Hepatocyte (in vitro differentiated cells): ENCODE measurements around the gene SLC7A10.

Experiments used
- EZH2phosphoT487 ChIP-seq: fragments of 200-600 bp; sonication (generic); IDR thresholded peaks from one replicate; pipeline ENCODE4 v1.6.1; 2018; ENCODE audit warnings: antibody characterized with exemption, mild to moderate bottlenecking, low read depth, moderate library complexity; ENCODE audit not compliant: unreplicated experiment, severe bottlenecking
- TF ChIP-seq, protein P1 (sequence below): fragments of 200-600 bp; sonication (generic); IDR thresholded peaks from 2 replicates; pipeline ENCODE4 v1.5.1; 2016; ENCODE audit warnings: antibody characterized with exemption, mild to moderate bottlenecking; ENCODE audit not compliant: poor library complexity

DNA sequence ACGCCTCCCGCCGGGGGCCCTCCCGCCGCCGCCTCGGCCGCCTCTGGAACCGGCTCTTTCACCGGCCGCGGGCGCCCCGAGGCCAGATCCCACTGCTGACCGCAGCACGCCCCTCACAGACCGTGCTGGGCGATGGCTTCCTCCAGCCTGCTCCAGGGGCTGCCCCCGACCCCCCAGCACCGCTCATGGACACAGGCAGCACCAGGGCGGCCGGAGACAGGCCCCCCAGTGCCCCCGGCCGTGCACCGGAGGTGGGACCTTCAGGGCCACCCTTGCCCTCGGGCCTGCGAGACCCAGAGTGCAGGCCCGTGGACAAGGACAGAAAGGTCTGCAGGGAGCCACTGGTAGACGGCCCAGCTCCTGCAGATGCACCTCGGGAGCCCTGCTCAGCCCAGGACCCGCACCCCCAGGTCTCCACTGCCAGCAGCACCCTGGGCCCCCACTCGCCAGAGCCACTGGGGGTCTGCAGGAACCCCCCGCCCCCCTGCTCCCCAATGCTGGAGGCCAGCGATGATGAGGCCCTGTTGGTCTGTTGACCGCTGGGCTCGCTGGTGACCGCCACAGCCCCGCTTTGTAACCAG, 18.5 kb downstream of the SLC7A10 start:
- TF ChIP-seq, protein P1, sequence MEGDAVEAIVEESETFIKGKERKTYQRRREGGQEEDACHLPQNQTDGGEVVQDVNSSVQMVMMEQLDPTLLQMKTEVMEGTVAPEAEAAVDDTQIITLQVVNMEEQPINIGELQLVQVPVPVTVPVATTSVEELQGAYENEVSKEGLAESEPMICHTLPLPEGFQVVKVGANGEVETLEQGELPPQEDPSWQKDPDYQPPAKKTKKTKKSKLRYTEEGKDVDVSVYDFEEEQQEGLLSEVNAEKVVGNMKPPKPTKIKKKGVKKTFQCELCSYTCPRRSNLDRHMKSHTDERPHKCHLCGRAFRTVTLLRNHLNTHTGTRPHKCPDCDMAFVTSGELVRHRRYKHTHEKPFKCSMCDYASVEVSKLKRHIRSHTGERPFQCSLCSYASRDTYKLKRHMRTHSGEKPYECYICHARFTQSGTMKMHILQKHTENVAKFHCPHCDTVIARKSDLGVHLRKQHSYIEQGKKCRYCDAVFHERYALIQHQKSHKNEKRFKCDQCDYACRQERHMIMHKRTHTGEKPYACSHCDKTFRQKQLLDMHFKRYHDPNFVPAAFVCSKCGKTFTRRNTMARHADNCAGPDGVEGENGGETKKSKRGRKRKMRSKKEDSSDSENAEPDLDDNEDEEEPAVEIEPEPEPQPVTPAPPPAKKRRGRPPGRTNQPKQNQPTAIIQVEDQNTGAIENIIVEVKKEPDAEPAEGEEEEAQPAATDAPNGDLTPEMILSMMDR: no peak
- no peak for TF ChIP-seq EZH2phosphoT487
